Astrocyte of the cerebellum (primary cell): ENCODE data around the gene TNS1.

Source experiments
- DNase-seq: peaks from one replicate; pipeline ENCODE4 v3.0.0-alpha.2; 2011; ENCODE audit warnings: low read depth
- H3K4me3 ChIP-seq: 2 replicates; pipeline ENCODE4 v1.5.1; 2011; ENCODE audit warnings: mild to moderate bottlenecking, low read depth, low read length, moderate library complexity
- in situ Hi-C: cut with HindIII; loops from 2 replicates; pipeline ENCODE4 v1.10.0; 2017; ENCODE audit warnings: low sequenced_read_pairs
- TF ChIP-seq, protein P1 (sequence below): IDR thresholded peaks from 2 replicates; pipeline ENCODE4 v1.5.1; 2012; ENCODE audit warnings: low read length, low read depth, moderate library complexity, mild to moderate bottlenecking; ENCODE audit errors: missing control alignments

The TNS1 gene

DNA sequence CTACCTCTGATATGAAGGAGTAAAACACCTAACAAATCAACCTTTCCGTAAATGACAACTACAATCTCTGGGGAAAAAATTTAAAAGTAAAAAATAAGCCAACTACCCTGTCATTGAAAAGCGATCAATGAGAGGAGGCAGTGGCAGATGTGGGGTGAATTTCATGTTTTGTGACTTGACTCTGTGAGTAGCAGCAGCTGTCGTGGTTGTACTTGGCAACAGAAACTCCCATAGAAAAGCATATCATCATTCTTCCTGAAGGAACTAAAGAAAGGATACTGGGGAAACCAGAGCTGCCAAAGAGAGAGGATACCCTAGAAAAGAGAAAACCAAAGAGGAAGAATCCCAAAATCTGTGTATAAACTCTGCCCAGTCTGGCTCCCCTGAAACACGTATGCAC is 236.4 kb downstream of the TNS1 start:
- no peak for DNase-seq
- no peak overlapping the region for H3K4me3 ChIP-seq
- in situ Hi-C loops: no loop called here
- TF ChIP-seq, protein P1, sequence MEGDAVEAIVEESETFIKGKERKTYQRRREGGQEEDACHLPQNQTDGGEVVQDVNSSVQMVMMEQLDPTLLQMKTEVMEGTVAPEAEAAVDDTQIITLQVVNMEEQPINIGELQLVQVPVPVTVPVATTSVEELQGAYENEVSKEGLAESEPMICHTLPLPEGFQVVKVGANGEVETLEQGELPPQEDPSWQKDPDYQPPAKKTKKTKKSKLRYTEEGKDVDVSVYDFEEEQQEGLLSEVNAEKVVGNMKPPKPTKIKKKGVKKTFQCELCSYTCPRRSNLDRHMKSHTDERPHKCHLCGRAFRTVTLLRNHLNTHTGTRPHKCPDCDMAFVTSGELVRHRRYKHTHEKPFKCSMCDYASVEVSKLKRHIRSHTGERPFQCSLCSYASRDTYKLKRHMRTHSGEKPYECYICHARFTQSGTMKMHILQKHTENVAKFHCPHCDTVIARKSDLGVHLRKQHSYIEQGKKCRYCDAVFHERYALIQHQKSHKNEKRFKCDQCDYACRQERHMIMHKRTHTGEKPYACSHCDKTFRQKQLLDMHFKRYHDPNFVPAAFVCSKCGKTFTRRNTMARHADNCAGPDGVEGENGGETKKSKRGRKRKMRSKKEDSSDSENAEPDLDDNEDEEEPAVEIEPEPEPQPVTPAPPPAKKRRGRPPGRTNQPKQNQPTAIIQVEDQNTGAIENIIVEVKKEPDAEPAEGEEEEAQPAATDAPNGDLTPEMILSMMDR: no peak

DNA sequence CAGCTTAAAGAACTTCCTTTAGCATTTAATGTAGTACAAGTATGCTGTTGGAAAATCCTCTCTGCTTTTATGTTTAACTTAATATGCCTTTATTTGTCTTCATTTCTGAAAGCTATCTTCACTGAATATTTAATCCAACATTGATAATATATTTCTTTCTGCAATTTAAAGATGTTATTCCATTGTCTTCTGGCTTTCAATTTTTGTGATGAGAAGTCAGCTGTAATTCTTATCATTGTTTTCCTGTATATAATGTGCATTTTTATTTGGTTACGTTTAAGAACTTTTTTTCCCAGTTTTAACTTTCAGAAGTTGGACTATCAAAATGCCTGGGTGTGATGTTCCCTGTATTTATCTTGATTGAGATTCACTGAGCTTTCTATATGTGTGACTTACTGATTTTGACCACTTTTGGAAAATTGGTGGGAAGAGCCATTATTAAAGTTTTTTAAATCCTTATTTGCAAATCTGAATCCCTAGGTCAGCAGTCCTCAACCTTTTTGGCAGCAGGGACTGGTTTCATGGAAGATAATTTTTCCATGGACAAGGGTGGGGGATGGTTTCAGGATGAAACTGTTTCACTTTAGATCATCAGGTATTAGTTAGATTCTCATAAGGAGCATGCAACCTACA is 241.0 kb downstream of the TNS1 start:
- in situ Hi-C loops: no loop called here
- TF ChIP-seq, protein P1: no peak

DNA sequence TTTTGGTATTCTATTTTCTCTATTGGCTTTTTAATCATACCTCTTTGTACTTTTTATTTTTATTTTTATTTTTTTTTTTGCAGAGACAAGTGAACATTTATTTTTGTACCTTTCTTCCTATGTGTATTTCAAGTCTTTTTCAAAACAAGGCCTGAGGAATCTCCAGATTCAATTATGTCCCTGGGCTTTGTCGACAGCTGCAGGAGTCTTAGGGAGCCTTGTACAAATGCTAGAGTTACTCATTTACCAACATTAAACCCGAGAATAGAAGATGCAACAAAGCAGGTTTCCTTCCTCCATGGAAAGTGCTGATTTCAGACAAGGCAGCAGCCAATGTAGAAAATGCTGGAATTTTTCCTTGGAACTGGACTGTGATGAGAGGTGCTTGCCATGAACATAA is 242.8 kb downstream of the TNS1 start:
- TF ChIP-seq, protein P1: no peak

More for the DNA sequence above, 241.0 kb downstream of the TNS1 start:
- no peak overlapping the region for H3K4me3 ChIP-seq
- no peak for DNase-seq

DNA sequence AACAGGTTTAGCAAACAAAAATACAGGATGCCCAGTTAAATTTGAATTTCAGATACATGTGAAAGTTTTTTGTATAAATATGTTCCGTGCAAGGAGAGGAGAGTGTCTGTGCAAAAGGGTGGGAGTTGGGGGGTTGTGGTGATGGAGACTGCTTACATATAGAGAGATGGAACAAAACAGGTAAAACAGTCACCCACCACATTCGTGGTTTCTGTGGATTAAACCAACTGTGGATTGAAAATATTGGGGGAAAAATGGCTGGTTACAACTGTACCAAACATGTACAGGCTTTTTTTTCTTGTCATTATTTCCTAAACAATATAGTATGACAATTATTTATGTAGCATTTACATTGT is 245.7 kb downstream of the TNS1 start:
- in situ Hi-C loops: no loop called here
- TF ChIP-seq, protein P1: no peak
- no peak overlapping the region for H3K4me3 ChIP-seq
- no peak for DNase-seq

More for the DNA sequence above, 242.8 kb downstream of the TNS1 start:
- in situ Hi-C loops: no loop called here
- no peak overlapping the region for H3K4me3 ChIP-seq
- no peak for DNase-seq

DNA sequence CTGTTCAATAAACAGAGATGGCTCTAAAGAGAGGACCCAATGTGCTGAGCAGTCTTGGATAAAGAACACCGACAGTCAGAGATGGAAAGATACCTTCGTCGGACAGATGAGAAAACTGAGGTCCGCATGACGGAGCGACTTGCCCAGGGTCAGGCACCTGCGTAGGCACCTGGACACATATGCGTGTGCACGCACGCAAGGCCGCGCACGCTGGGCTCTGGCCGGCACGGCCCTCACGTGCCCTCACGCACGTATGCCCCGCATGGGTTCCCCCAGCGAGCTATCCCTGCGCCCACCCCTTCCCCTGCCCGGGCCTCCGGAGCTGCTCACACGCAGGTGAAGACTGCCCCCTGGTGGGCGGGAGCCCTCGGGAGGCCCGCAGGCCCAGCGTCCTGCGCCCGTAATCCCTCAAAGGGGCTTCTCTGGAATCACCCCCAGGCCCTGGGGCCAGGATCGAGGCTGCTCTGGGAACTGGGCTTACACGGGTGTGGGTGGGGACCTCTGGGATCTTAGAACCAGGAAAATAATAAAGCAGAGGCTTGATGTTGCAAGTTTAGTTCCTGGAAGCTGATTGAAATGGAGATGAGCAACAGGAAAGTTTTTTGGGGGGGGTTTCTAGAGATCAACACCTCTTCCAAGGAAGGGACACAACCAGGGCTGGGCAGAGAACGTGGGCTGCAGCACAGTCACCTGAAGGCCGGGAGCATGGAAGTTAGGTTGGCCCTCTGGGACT is 246.3 kb downstream of the TNS1 start:
- in situ Hi-C loops: no loop called here
- TF ChIP-seq, protein P1: peak; percentile 90
- H3K4me3 ChIP-seq: peak overlapping the region; percentile 18
- DNase-seq: no peak

DNA sequence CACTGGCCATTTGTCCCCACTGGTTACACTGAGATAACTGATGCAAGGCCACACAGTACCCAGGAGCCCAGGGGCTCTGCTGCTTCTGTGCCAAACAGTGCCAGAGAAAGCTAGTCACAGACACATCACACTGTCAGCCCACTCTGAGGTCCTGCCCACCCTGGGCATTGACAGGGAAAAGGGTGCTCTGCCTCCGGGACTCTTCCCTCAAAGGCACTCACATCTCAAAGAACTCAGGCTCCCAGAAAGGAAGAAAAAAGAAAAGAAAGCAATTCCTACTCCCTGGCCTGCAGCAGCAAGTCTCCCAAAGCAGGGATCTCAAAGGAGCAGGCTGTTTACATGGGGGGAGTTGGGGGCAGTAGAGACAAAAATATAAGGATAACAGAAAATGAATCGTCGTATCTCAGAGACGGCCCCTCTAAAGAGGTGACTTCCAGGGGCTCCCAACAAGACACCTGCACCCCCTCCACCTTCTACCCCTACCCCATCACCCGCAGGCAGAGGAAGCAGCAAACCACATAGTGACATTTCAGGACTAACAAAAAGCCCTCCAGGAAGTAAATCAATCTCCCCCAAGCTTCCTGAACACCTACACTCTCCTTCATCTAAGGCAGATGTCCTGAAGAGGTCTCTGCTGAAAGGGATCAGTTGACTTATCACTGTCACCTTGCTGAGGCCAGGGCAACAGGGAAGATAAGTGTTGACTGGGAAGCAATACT is 247.6 kb downstream of the TNS1 start:
- H3K4me3 ChIP-seq: no peak overlapping the region
- in situ Hi-C loops: no loop called here
- TF ChIP-seq, protein P1: no peak
- DNase-seq: no peak
